AG04450 (cell line): ENCODE results near the gene VGLL4. TPM values are rescaled to one million over a fixed set of nuclear protein-coding genes. Genes with fewer than 3 reads are reported as not detected.

Experiments used
- CTCF ChIA-PET: fragments of 300-600, 350-600 bp; formaldehyde crosslinking; extraction: SDS; loops from one replicate; lab custom pipeline; 2022; ENCODE audit warnings: antibody characterized with exemption, inconsistent platforms; lab: Charles Lee
- POLR2A ChIA-PET: fragments of 350-600 bp; formaldehyde crosslinking; extraction: SDS; loops from one replicate; lab custom pipeline; 2021; ENCODE audit warnings: antibody characterized with exemption, inconsistent platforms; lab: Yijun Ruan, JAX
- DNase-seq: peaks from one replicate; pipeline ENCODE4 v3.0.0-alpha.2; 2011; ENCODE audit warnings: low read depth, low spot score
- H3K27ac ChIP-seq: one replicate; pipeline ENCODE4 v1.5.1; 2012; ENCODE audit warnings: low read depth, low read length, control low read depth
- H3K27me3 ChIP-seq: one replicate; pipeline ENCODE4 v1.6.0; 2012; ENCODE audit warnings: low read length; ENCODE audit not compliant: control insufficient read depth, insufficient read depth
- H3K4me3 ChIP-seq: 2 replicates; pipeline ENCODE4 v1.5.1; 2011; ENCODE audit warnings: mild to moderate bottlenecking, low read depth, low read length, control low read depth
- H3K9me3 ChIP-seq: 2 replicates; pipeline ENCODE4 v1.5.1; 2012; ENCODE audit warnings: low read length; ENCODE audit not compliant: control insufficient read depth, insufficient read depth
- polyA plus RNA-seq: library from polyadenylated mRNA; depleted of rRNA; stranded (reverse); fragments of >200 nt; gene quantifications from 2 replicates; pipeline ENCODE4 v1.2.3, GENCODE V29; 2011
- TF ChIP-seq, protein P1 (sequence below): IDR thresholded peaks from 2 replicates; pipeline ENCODE4 v1.5.1; 2011; ENCODE audit warnings: low read depth, low read length, control low read depth, inconsistent platforms

Gene VGLL4
- polyA plus RNA-seq, 1 experiment: 30.5 TPM

- no peak for DNase-seq
- Histone ChIP-seq H3K4me3 (no peak overlapping the region), H3K9me3 (peaks cover 4% of the 10 kb centered on the region; the same call in 1 of the 2 replicates), H3K27me3 (no peaks in the 10 kb centered on the region), H3K27ac (no peak overlapping the region)
- POLR2A ChIA-PET: no interaction called here
- CTCF ChIA-PET: interaction anchor here (1.3 to 1.5 kb wide), 2 partner anchors 111 to 161 kb away, joined by 5 to 7 read pairs; no protein-coding TSS in a partner anchor
- TF ChIP-seq, protein P1, sequence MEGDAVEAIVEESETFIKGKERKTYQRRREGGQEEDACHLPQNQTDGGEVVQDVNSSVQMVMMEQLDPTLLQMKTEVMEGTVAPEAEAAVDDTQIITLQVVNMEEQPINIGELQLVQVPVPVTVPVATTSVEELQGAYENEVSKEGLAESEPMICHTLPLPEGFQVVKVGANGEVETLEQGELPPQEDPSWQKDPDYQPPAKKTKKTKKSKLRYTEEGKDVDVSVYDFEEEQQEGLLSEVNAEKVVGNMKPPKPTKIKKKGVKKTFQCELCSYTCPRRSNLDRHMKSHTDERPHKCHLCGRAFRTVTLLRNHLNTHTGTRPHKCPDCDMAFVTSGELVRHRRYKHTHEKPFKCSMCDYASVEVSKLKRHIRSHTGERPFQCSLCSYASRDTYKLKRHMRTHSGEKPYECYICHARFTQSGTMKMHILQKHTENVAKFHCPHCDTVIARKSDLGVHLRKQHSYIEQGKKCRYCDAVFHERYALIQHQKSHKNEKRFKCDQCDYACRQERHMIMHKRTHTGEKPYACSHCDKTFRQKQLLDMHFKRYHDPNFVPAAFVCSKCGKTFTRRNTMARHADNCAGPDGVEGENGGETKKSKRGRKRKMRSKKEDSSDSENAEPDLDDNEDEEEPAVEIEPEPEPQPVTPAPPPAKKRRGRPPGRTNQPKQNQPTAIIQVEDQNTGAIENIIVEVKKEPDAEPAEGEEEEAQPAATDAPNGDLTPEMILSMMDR: no peak
These were observed 104.0 kb downstream of the VGLL4 start for GRCh38 chr3:11539677-11540076.

DNA sequence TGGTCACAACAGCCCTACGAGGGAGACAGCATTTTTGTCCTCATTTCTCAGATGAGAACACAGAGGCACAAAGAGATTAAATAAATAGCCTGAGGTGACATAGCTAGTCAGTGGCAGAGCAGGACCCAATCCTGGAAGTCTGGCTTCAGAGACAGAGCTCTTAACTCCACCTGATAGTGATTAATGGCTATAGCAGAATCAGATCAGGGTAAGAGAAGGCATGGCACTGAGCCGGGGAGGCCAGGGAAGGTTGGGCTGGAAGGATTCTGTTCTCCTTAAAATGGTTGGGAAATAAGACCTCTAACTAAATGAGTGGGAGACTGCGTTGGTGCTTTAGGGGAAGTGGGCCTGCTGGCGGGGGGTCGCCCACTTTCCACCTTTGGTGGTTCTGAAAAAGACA is 104.5 kb downstream of the VGLL4 start:
- H3K27ac ChIP-seq: no peak overlapping the region
- ChIA-PET POLR2A (no interaction called here), CTCF (interaction anchor here (1.3 to 1.5 kb wide), 2 partner anchors 112 to 160 kb away, joined by 5 to 7 read pairs; no protein-coding TSS in a partner anchor)
- no peaks in the 10 kb centered on the region for H3K27me3 ChIP-seq
- H3K4me3 ChIP-seq: no peak overlapping the region
- TF ChIP-seq, protein P1: no peak
- peaks cover 4% of the 10 kb centered on the region; the same call in 1 of the 2 replicates for H3K9me3 ChIP-seq
- DNase-seq: no peak

DNA sequence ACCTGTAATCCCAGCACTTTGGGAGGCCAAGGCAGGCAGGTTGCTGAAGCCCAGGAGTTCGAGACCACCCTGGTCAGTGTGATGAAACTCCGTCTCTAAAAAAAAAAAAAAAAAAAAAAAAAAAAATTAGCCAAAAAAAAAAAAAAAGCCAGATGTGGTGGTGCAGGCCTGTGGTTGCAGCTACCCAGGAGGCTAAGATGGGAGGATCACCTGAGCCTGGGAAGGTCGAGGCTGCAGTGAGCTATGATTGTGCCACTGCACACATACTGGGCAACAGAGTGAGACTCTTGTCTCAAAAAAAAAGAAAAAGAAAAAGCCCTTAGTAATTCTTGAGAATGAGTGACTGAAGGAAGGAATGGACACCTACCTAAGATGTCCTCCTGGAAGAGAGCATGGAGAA is 105.1 kb downstream of the VGLL4 start:
- H3K27ac ChIP-seq: no peak overlapping the region
- DNase-seq: no peak
- TF ChIP-seq, protein P1: no peak
- H3K9me3 ChIP-seq: peaks cover 4% of the 10 kb centered on the region; the same call in 1 of the 2 replicates
- H3K4me3 ChIP-seq: no peak overlapping the region
- CTCF ChIA-PET: interaction anchor here (0.6 to 1.5 kb wide), 3 partner anchors 113 to 1938 kb away, joined by 3 to 7 read pairs (median 4); no protein-coding TSS in a partner anchor
- no peaks in the 10 kb centered on the region for H3K27me3 ChIP-seq
- POLR2A ChIA-PET: interaction anchor here (1.1 kb wide), 1 partner anchor 15 kb away, joined by 4 read pairs; no protein-coding TSS in a partner anchor

- DNase-seq: no peak
- ChIA-PET POLR2A (no interaction called here), CTCF (interaction anchor here (1.4 kb wide), 1 partner anchor 158 kb away, joined by 5 read pairs; no protein-coding TSS in a partner anchor)
- Histone ChIP-seq H3K9me3 (peaks cover 4% of the 10 kb centered on the region; the same call in 1 of the 2 replicates), H3K4me3 (no peak overlapping the region), H3K27me3 (no peaks in the 10 kb centered on the region), H3K27ac (no peak overlapping the region)
- TF ChIP-seq, protein P1: no peak
These were observed 106.6 kb downstream of the VGLL4 start for GRCh38 chr3:11536936-11537612.
